ENCODE data around the gene UBE3C. TPM values are rescaled to one million over a fixed set of nuclear protein-coding genes. Genes with fewer than 3 reads are reported as not detected.

Gene UBE3C
- total and polyA plus RNA-seq, 9 of the 15 experiments (the other 6 are each of a cell fraction or from before 2014, with no cell fraction given), result 9.6 to 91.7 (median 75.4) TPM

DNA sequence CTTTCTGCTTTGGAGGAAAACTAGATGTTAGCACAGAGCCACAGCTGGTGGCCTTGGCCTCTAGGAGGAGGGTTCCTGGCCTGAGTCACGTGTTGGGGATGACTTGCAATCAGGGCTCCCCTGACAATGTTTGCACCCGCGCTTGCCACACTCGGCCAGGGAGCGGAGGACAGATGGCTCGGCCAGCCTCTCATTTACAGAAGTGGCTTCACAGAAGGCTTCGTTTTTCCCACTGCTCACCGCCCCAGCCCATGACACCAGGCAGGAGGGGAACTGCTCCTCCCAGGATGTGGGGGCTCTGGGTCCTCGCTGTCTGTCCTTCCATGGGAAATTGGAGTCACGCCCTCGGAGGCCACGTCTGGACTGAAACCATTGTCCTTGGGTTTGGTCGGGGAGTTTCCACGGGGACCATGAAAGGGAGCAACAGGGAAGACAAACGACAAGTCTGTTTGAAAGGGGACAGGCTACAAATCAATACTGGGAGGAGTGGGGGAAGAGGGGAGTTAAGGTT, 49.6 kb upstream of the UBE3C start:
- ATAC-seq (peak; percentile 88), DNase-seq (ENCODE audit: extremely low read depth in 1 of 4, low spot score in 3 of 4) (peak; percentile 44 to 65 (median 60)), FAIRE-seq (peak; percentile 42)
- Histone ChIP-seq H3K4me3 (no peak overlapping the region), H3K4me1 (replicated peaks in 1 of 2; ENCODE audit: control insufficient read depth in 2 of 2, insufficient read depth in 2 of 2, low read length in 2 of 2) (peaks cover 3 to 10% of the 10 kb centered on the region in 2 experiments; a peak in 3 of 5 replicates), H3K27ac (ENCODE audit: extremely low read depth, low read depth, low read length) (no peak overlapping the region), H3K4me2 (ENCODE audit: insufficient read depth, low read length) (peak overlapping the region; percentile 21; the same call in 1 of the 2 replicates), H3K9me1 (ENCODE audit: control insufficient read depth, insufficient read depth, low read length) (no peaks in the 10 kb centered on the region), H3K79me2 (ENCODE audit: control insufficient read depth, insufficient read depth, low read length) (no peaks in the 10 kb centered on the region), H3K36me3 (ENCODE audit: control insufficient read depth, insufficient read depth, low read length) (no peaks in the 10 kb centered on the region), H4K20me1 (replicated peaks; ENCODE audit: control insufficient read depth, insufficient read depth, low read length) (no peaks in the 10 kb centered on the region; the same call in 1 of the 2 replicates), H2AFZ (ENCODE audit: low read depth, low read length) (no peak overlapping the region), H3K9ac (ENCODE audit: insufficient read depth in 1 of 2, low read depth in 2 of 2, low read length in 2 of 2) (peak overlapping the region in 1 of 2 experiments; percentile 32; a peak in 2 of 4 replicates), H3K9me3 (replicated peaks; ENCODE audit: control insufficient read depth, insufficient read depth, low read depth, low read length) (0 out of 2 replicates have a peak, but pooled peaks cover 2% of the 10 kb centered on the region), H3K27me3 (ENCODE audit: control insufficient read depth in 2 of 2, insufficient read depth in 2 of 2, low read length in 2 of 2) (peaks cover 51 to 60% of the 10 kb centered on the region in 2 experiments)
- 2% methylated on average over 15 of the region's 15 CpGs for WGBS (ENCODE audit: insufficient coverage, low coverage, missing lambda C conversion rate)
- intact Hi-C loops (cut with micrococcal nuclease), result no loop called here
- BruUV-seq (replicated peaks), result no TSS peak
- POLR2A ChIA-PET, result interaction anchor here (1.2 kb wide), 1 partner anchor 17 kb away, joined by 3 read pairs; no protein-coding TSS in a partner anchor
- CTCF ChIA-PET (ENCODE audit: low intra/inter-chr PET ratio), result no interaction called here
- in situ Hi-C loops (cut with MboI), result no loop called here
- TF ChIP-seq, protein P1, sequence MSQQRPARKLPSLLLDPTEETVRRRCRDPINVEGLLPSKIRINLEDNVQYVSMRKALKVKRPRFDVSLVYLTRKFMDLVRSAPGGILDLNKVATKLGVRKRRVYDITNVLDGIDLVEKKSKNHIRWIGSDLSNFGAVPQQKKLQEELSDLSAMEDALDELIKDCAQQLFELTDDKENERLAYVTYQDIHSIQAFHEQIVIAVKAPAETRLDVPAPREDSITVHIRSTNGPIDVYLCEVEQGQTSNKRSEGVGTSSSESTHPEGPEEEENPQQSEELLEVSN (IDR thresholded peaks at IDR 0.05; ENCODE audit: borderline replicate concordance in 1 of 2, extremely low read depth in 1 of 2, insufficient read depth in 1 of 2, insufficient read length in 1 of 2, low read depth in 1 of 2, low read length in 1 of 2, poor library complexity in 1 of 2, severe bottlenecking in 1 of 2), result peak in 1 of 2 experiments; percentile 28
- peak; percentile 26 for TF ChIP-seq ZFP36 (IDR thresholded peaks at IDR 0.05; ENCODE audit: low read depth, low read length, partially characterized antibody)
- TF ChIP-seq ZNF316 (IDR thresholded peaks at IDR 0.05), result peak; percentile 33; the same call in 1 of the 2 replicates
- TF ChIP-seq, protein P2, sequence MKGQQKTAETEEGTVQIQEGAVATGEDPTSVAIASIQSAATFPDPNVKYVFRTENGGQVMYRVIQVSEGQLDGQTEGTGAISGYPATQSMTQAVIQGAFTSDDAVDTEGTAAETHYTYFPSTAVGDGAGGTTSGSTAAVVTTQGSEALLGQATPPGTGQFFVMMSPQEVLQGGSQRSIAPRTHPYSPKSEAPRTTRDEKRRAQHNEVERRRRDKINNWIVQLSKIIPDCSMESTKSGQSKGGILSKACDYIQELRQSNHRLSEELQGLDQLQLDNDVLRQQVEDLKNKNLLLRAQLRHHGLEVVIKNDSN (CRISPR knock-in tag; IDR thresholded peaks at IDR 0.05), result peak; percentile 87
- TF ChIP-seq ELF1 (tag; IDR thresholded peaks at IDR 0.05), result no peak
- peak; percentile 42; the same call in 1 of the 2 replicates for TF ChIP-seq L3MBTL2 (IDR thresholded peaks at IDR 0.05)
- TF ChIP-seq C11orf30 (IDR thresholded peaks at IDR 0.05; ENCODE audit: low read depth), result peak; percentile 64; the same call in 1 of the 2 replicates
- TF ChIP-seq RNF2 (IDR thresholded peaks at IDR 0.05), result 0 out of 2 replicates have a peak, but pooled peaks have one; percentile 11
- TF ChIP-seq NFE2 (IDR thresholded peaks at IDR 0.05; ENCODE audit: low read depth), result peak; percentile 68
- no peak for TF ChIP-seq ESRRA (IDR thresholded peaks at IDR 0.05; ENCODE audit: borderline replicate concordance, low read depth)
- TF ChIP-seq CTBP1 (IDR thresholded peaks at IDR 0.05; ENCODE audit: borderline replicate concordance), result peak; percentile 15; the same call in 1 of the 2 replicates
- TF ChIP-seq MAFG (tag; conservative IDR thresholded peaks at IDR 0.05), result peak; percentile 55; the same call in 1 of the 2 replicates
- TF ChIP-seq, protein P3, sequence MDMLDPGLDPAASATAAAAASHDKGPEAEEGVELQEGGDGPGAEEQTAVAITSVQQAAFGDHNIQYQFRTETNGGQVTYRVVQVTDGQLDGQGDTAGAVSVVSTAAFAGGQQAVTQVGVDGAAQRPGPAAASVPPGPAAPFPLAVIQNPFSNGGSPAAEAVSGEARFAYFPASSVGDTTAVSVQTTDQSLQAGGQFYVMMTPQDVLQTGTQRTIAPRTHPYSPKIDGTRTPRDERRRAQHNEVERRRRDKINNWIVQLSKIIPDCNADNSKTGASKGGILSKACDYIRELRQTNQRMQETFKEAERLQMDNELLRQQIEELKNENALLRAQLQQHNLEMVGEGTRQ (CRISPR knock-in tag; IDR thresholded peaks at IDR 0.05), result peak; percentile 89
- TF ChIP-seq, protein P4, sequence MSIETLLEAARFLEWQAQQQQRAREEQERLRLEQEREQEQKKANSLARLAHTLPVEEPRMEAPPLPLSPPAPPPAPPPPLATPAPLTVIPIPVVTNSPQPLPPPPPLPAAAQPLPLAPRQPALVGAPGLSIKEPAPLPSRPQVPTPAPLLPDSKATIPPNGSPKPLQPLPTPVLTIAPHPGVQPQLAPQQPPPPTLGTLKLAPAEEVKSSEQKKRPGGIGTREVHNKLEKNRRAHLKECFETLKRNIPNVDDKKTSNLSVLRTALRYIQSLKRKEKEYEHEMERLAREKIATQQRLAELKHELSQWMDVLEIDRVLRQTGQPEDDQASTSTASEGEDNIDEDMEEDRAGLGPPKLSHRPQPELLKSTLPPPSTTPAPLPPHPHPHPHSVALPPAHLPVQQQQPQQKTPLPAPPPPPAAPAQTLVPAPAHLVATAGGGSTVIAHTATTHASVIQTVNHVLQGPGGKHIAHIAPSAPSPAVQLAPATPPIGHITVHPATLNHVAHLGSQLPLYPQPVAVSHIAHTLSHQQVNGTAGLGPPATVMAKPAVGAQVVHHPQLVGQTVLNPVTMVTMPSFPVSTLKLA (conservative IDR thresholded peaks at IDR 0.05), result 0 out of 4 replicates have a peak, but pooled peaks of 1 of the 2 experiments have one; percentile 31
- TF ChIP-seq ZNF263 (CRISPR knock-in tag; IDR thresholded peaks at IDR 0.05; ENCODE audit: borderline replicate concordance), result peak; percentile 92
- TF ChIP-seq DACH1 (IDR thresholded peaks at IDR 0.05; ENCODE audit: partially characterized antibody), result no peak
- TF ChIP-seq BHLHE40 (IDR thresholded peaks at IDR 0.05; ENCODE audit: low read length), result peak; percentile 82
- TF ChIP-seq ZNF184 (CRISPR knock-in tag; IDR thresholded peaks at IDR 0.05), result no peak
- TF ChIP-seq IRF2 (CRISPR knock-in tag; IDR thresholded peaks at IDR 0.05), result no peak
- 0 out of 2 replicates have a peak, but pooled peaks have one; percentile 14 for TF ChIP-seq MAFK (IDR thresholded peaks at IDR 0.05; ENCODE audit: low read length)

Data from K562 (cell line).